EH (cell line): ENCODE measurements around the gene OGDH.
"Not testable (repeated sequence)": the region's sequence is repeated elsewhere in the genome, so short reads cannot be mapped to it uniquely, and the experiment has no call there.

Experiments used
- DNase-seq: peaks from one replicate; pipeline ENCODE4 v3.0.0-alpha.2; 2015; ENCODE audit warnings: low read depth

Gene OGDH

GRCh38 chr7:44606341-44607140 is at the start of gene OGDH:
TSS of gene OGDH (plus strand) at chr7:44606627. CDS start at chr7:44624344, 17,717 bp downstream.
- peak; percentile 98 for DNase-seq

- DNase-seq: no peak
Measured at GRCh38 chr7:44557485-44557884, 48.9 kb upstream of the OGDH start.

GRCh38 chr7:44559485-44559884 is 46.9 kb upstream of the OGDH start:
- no peak for DNase-seq

- no peak for DNase-seq
Measured at GRCh38 chr7:44561481-44561880, 44.9 kb upstream of the OGDH start.

GRCh38 chr7:44561962-44562621 is 44.3 kb upstream of the OGDH start:
- peak; percentile 68 for DNase-seq

GRCh38 chr7:44562622-44562962 is 43.8 kb upstream of the OGDH start:
- DNase-seq: not testable (repeated sequence)

- DNase-seq: no peak
Measured at GRCh38 chr7:44563171-44563679, 43.2 kb upstream of the OGDH start.

GRCh38 chr7:44564606-44565005 is 41.8 kb upstream of the OGDH start:
- no peak for DNase-seq

- peak; percentile 65 for DNase-seq
Measured at GRCh38 chr7:44565097-44565794, 41.2 kb upstream of the OGDH start.

- no peak for DNase-seq
Measured at GRCh38 chr7:44565795-44566559, 40.5 kb upstream of the OGDH start.

GRCh38 chr7:44566680-44567079 is 39.7 kb upstream of the OGDH start:
- no peak for DNase-seq

- no peak for DNase-seq
Measured at GRCh38 chr7:44567884-44568283, 38.5 kb upstream of the OGDH start.

GRCh38 chr7:44568771-44569560 is 37.5 kb upstream of the OGDH start:
- DNase-seq: no peak

GRCh38 chr7:44569959-44570358 is 36.5 kb upstream of the OGDH start:
- no peak for DNase-seq

GRCh38 chr7:44572771-44573170 is 33.7 kb upstream of the OGDH start:
- no peak for DNase-seq

- DNase-seq: peak; percentile 95
Measured at GRCh38 chr7:44573464-44574286, 32.8 kb upstream of the OGDH start, which contains the start of gene DDX56. TSS of gene DDX56 (minus strand) at chr7:44573908. CDS start at chr7:44573895, 13 bp downstream.

GRCh38 chr7:44574287-44574872 is 32.0 kb upstream of the OGDH start:
- no peak for DNase-seq

GRCh38 chr7:44575054-44575453 is 31.4 kb upstream of the OGDH start:
- DNase-seq: no peak

- DNase-seq: no peak
Measured at GRCh38 chr7:44576228-44576627, 30.2 kb upstream of the OGDH start.
